Endodermal cell (in vitro differentiated cells): Measurements from ENCODE around the gene CTNNA2. TPM values are rescaled to one million over a fixed set of nuclear protein-coding genes. Genes with fewer than 3 reads are reported as not detected.

Experiments used
- DNase-seq: peaks from one replicate; pipeline ENCODE4 v3.0.0-alpha.2; 2017
- H3K27ac ChIP-seq: 2 replicates; pipeline ENCODE4 v1.5.1; 2013; ENCODE audit warnings: mild to moderate bottlenecking, low read depth, low read length, moderate library complexity
- H3K27me3 ChIP-seq: 2 replicates; pipeline ENCODE4 v1.6.1; 2013; ENCODE audit warnings: mild to moderate bottlenecking, low read length, moderate library complexity; ENCODE audit not compliant: insufficient read depth, control insufficient read depth, poor library complexity, severe bottlenecking
- H3K36me3 ChIP-seq: 2 replicates; pipeline ENCODE4 v1.7.0; 2013; ENCODE audit warnings: mild to moderate bottlenecking, low read length, moderate library complexity; ENCODE audit not compliant: control insufficient read depth, insufficient read depth
- H3K4me1 ChIP-seq: one replicate; pipeline ENCODE4 v1.7.0; 2013; ENCODE audit warnings: low read length; ENCODE audit not compliant: control insufficient read depth, insufficient read depth
- H3K4me3 ChIP-seq: 2 replicates; pipeline ENCODE4 v1.5.1; 2013; ENCODE audit warnings: mild to moderate bottlenecking, low read length, moderate library complexity
- H3K9ac ChIP-seq: 2 replicates; pipeline ENCODE4 v1.6.1; 2013; ENCODE audit warnings: mild to moderate bottlenecking, low read length, moderate library complexity; ENCODE audit not compliant: poor library complexity, severe bottlenecking; ENCODE audit errors: extremely low read depth
- H3K9me3 ChIP-seq: 2 replicates; pipeline ENCODE4 v1.6.1; 2013; ENCODE audit warnings: mild to moderate bottlenecking, low read length, moderate library complexity; ENCODE audit not compliant: control insufficient read depth
- H3K27ac Mint-ChIP-seq: 2 replicates; pipeline ENCODE4 v1.8.0; 2020; ENCODE audit warnings: mixed read lengths
- H3K27me3 Mint-ChIP-seq: 2 replicates; pipeline ENCODE4 v1.8.0; 2021; ENCODE audit warnings: mild to moderate bottlenecking, mixed read lengths; ENCODE audit not compliant: insufficient read depth
- H3K36me3 Mint-ChIP-seq: 2 replicates; pipeline ENCODE4 v1.8.0; 2020; ENCODE audit warnings: low read depth, mixed read lengths
- H3K4me1 Mint-ChIP-seq: 2 replicates; pipeline ENCODE4 v1.8.0; 2020; ENCODE audit warnings: mixed read lengths
- H3K4me3 Mint-ChIP-seq: 2 replicates; pipeline ENCODE4 v1.8.0; 2020; ENCODE audit warnings: mild to moderate bottlenecking, moderate library complexity, mixed read lengths
- H3K9me3 Mint-ChIP-seq: 2 replicates; pipeline ENCODE4 v1.8.0; 2020; ENCODE audit warnings: mild to moderate bottlenecking, mixed read lengths
- CTCF ChIP-seq: fragments of 200-600 bp; sonication (generic); conservative IDR thresholded peaks from 2 replicates; pipeline ENCODE4 v1.5.0; 2021; ENCODE audit warnings: antibody characterized with exemption, mild to moderate bottlenecking
- WGBS, 2 experiments: methylation state at CpG; one replicate each; pipeline versions ENCODE4 v1.1.5 to v1.1.7; 2013; ENCODE audit warnings: missing lambda C conversion rate in 2 of 2, mixed read lengths in 1 of 2; ENCODE audit not compliant: insufficient coverage in 1 of 2, insufficient read length in 1 of 2; 5-methylcytosine and 5-hydroxymethylcytosine counted together
- total RNA-seq, 2 donors: library from RNA; stranded (reverse); fragmentation: NEBNext Ultra II Directional in 1 of 2; extraction: Animal tissue kit (Norgen Biotek cat#: 25700) in 1 of 2; gene quantifications; 2 replicates in 1 of 2; 3 replicates in 1 of 2; pipeline ENCODE4 v1.2.1, GENCODE V29; 2021

The CTNNA2 gene
- total RNA-seq, 2 donors from 2014 or later: 7.7 to 9.8 TPM

- WGBS, 2 experiments: 83 to 85% methylated on average over 3 to 4 of the region's 4 CpGs
- no peak overlapping the region for H3K4me3 ChIP-seq
- no peak overlapping the region for H3K27ac Mint-ChIP-seq
Measured at GRCh38 chr2:80153151-80153550, 640.3 kb downstream of the CTNNA2 start.

GRCh38 chr2:80153768-80154167 lies 640.9 kb downstream of the CTNNA2 start:
- no peak overlapping the region for H3K9ac ChIP-seq
- H3K36me3 Mint-ChIP-seq: no peaks in the 10 kb centered on the region
- H3K27me3 ChIP-seq: no peaks in the 10 kb centered on the region
- H3K4me3 Mint-ChIP-seq: no peak overlapping the region
- H3K4me1 ChIP-seq: no peaks in the 10 kb centered on the region
- TF ChIP-seq CTCF: no peak
- no peaks in the 10 kb centered on the region for H3K9me3 ChIP-seq
- H3K27me3 Mint-ChIP-seq: no peaks in the 10 kb centered on the region
- DNase-seq: no peak
- no peak overlapping the region for H3K27ac Mint-ChIP-seq
- H3K4me1 Mint-ChIP-seq: peaks cover 4% of the 10 kb centered on the region
- no peaks in the 10 kb centered on the region for H3K36me3 ChIP-seq
- no peaks in the 10 kb centered on the region for H3K9me3 Mint-ChIP-seq
- H3K4me3 ChIP-seq: no peak overlapping the region
- H3K27ac ChIP-seq: no peak overlapping the region

More at GRCh38 chr2:80153151-80153550, 640.3 kb downstream of the CTNNA2 start:
- Histone ChIP-seq H3K4me1 (no peaks in the 10 kb centered on the region), H3K36me3 (no peaks in the 10 kb centered on the region), H3K9me3 (no peaks in the 10 kb centered on the region), H3K9ac (no peak overlapping the region), H3K27ac (no peak overlapping the region), H3K27me3 (no peaks in the 10 kb centered on the region)
- Mint-ChIP-seq H3K9me3 (no peaks in the 10 kb centered on the region), H3K4me3 (no peak overlapping the region), H3K36me3 (no peaks in the 10 kb centered on the region), H3K27me3 (no peaks in the 10 kb centered on the region), H3K4me1 (peaks cover 4% of the 10 kb centered on the region)
- TF ChIP-seq CTCF: no peak
- DNase-seq: no peak

GRCh38 chr2:80154231-80154915 lies 641.5 kb downstream of the CTNNA2 start:
- WGBS, 2 experiments: 93 to 97% methylated on average over 7 of the region's 7 CpGs
- DNase-seq: no peak
- no peaks in the 10 kb centered on the region for H3K27me3 ChIP-seq
- H3K27ac ChIP-seq: no peak overlapping the region
- no peaks in the 10 kb centered on the region for H3K36me3 Mint-ChIP-seq
- H3K27me3 Mint-ChIP-seq: no peaks in the 10 kb centered on the region
- peaks cover 4% of the 10 kb centered on the region for H3K4me1 Mint-ChIP-seq
- no peaks in the 10 kb centered on the region for H3K9me3 ChIP-seq
- no peak overlapping the region for H3K4me3 ChIP-seq
- no peaks in the 10 kb centered on the region for H3K36me3 ChIP-seq
- no peak for TF ChIP-seq CTCF
- peaks cover 2% of the 10 kb centered on the region for H3K9me3 Mint-ChIP-seq
- no peaks in the 10 kb centered on the region for H3K4me1 ChIP-seq
- no peak overlapping the region for H3K4me3 Mint-ChIP-seq
- H3K9ac ChIP-seq: no peak overlapping the region
- no peak overlapping the region for H3K27ac Mint-ChIP-seq
